SU-DHL-6 (cell line): ENCODE results near the gene SALL3.

ENCODE experiments used
- H2AFZ ChIP-seq: fragments of 200-600 bp; sonication (generic); 2 replicates; pipeline ENCODE4 v1.6.1; 2014; ENCODE audit warnings: low read depth, mild to moderate bottlenecking, moderate library complexity, mixed read lengths, antibody characterized with exemption, low read length; ENCODE audit not compliant: severe bottlenecking
- H3F3A ChIP-seq: fragments of 200-600 bp; shearing (Covaris generic); 2 replicates; pipeline ENCODE4 v1.6.0; 2016; ENCODE audit warnings: antibody characterized with exemption, mild to moderate bottlenecking; ENCODE audit not compliant: insufficient read depth
- H3K27ac ChIP-seq: fragments of 200-600 bp; sonication (generic); 2 replicates; pipeline ENCODE4 v1.5.1; 2016; ENCODE audit warnings: low read depth, mild to moderate bottlenecking, low read length, moderate library complexity, mixed read lengths
- H3K27me3 ChIP-seq: fragments of 200-600 bp; sonication (generic), shearing (Covaris generic); 2 replicates; pipeline ENCODE4 v1.6.0; 2014; ENCODE audit warnings: mild to moderate bottlenecking, low read length
- H3K36me3 ChIP-seq: fragments of 200-600 bp; sonication (generic); 2 replicates; pipeline ENCODE4 v1.6.1; 2014; ENCODE audit warnings: mild to moderate bottlenecking, low read length, mixed read lengths
- H3K4me2 ChIP-seq: fragments of 300-600, 200-600 bp; shearing (Covaris generic), sonication (generic); 2 replicates; pipeline ENCODE4 v1.6.0; 2014; ENCODE audit warnings: low read length, low read depth, mild to moderate bottlenecking; ENCODE audit not compliant: poor library complexity, severe bottlenecking
- H3K4me3 ChIP-seq: fragments of 200-600 bp; sonication (generic); 2 replicates; pipeline ENCODE4 v1.5.1; 2014; ENCODE audit warnings: antibody characterized with exemption, low read length, mild to moderate bottlenecking, mixed read lengths; ENCODE audit not compliant: insufficient read depth, poor library complexity, severe bottlenecking
- H3K79me2 ChIP-seq: fragments of 200-600 bp; sonication (generic); 2 replicates; pipeline ENCODE4 v1.6.1; 2014; ENCODE audit warnings: mild to moderate bottlenecking, low read length, moderate library complexity; ENCODE audit not compliant: insufficient read depth
- H3K9ac ChIP-seq: fragments of 200-600 bp; sonication (generic); 2 replicates; pipeline ENCODE4 v1.7.0; 2014; ENCODE audit warnings: mild to moderate bottlenecking, low read length
- H3K9me2 ChIP-seq: fragments of 200-600 bp; sonication (generic); replicated peaks from 2 replicates; pipeline ENCODE4 v1.6.1; 2014; ENCODE audit warnings: low read length; ENCODE audit not compliant: insufficient read depth
- H3K9me3 ChIP-seq: fragments of 200-600 bp; sonication (generic); 2 replicates; pipeline ENCODE4 v1.6.1; 2014; ENCODE audit warnings: low read length, mixed read lengths; ENCODE audit not compliant: insufficient read depth
- H4K20me1 ChIP-seq: fragments of 200-600 bp; sonication (generic); 2 replicates; pipeline ENCODE4 v1.6.1; 2014; ENCODE audit warnings: low read depth, mild to moderate bottlenecking, antibody characterized with exemption, low read length, moderate library complexity, mixed read lengths
- CTCF ChIP-seq: fragments of 200-600 bp; sonication (generic); IDR thresholded peaks from one replicate; pipeline ENCODE4 v1.5.1; 2017; ENCODE audit warnings: antibody characterized with exemption, mild to moderate bottlenecking, low read length, moderate library complexity; ENCODE audit not compliant: insufficient read depth, poor library complexity, severe bottlenecking
- EZH2phosphoT487 ChIP-seq: fragments of 200-600 bp; sonication (generic), shearing (Covaris generic); conservative IDR thresholded peaks from 2 replicates; pipeline ENCODE4 v1.6.1; 2018; ENCODE audit warnings: mild to moderate bottlenecking, antibody characterized with exemption, low read length, moderate library complexity, mixed read lengths

SALL3 gene

DNA sequence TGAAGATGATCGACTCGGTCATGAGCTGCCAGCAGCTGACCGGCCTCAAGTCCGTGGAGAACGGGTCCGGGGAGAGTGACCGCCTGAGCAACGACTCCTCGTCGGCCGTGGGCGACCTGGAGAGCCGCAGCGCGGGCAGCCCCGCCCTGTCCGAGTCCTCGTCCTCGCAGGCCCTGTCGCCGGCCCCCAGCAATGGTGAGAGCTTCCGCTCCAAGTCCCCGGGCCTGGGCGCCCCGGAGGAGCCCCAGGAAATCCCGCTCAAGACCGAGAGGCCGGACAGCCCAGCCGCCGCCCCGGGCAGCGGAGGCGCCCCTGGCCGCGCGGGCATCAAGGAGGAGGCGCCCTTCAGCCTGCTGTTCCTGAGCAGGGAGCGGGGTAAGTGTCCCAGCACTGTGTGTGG, 14.9 kb downstream of the SALL3 start:
- H3K9me3 ChIP-seq, result no peaks in the 10 kb centered on the region
- no peak overlapping the region for H3K9ac ChIP-seq
- no peaks in the 10 kb centered on the region for H3K36me3 ChIP-seq
- no peak overlapping the region for H3K4me2 ChIP-seq
- no peak for TF ChIP-seq EZH2phosphoT487
- TF ChIP-seq CTCF, result no peak
- H3K9me2 ChIP-seq, result no peaks in the 10 kb centered on the region
- H3F3A ChIP-seq, result no peaks in the 10 kb centered on the region
- H3K4me3 ChIP-seq, result no peak overlapping the region
- H4K20me1 ChIP-seq, result no peaks in the 10 kb centered on the region
- H3K27me3 ChIP-seq, result no peaks in the 10 kb centered on the region
- H3K79me2 ChIP-seq, result no peaks in the 10 kb centered on the region
- H2AFZ ChIP-seq, result no peak overlapping the region
- no peak overlapping the region for H3K27ac ChIP-seq

GRCh38 chr18:78994977-78995582, 15.5 kb downstream of the SALL3 start:
- Histone ChIP-seq H3K36me3 (no peaks in the 10 kb centered on the region), H4K20me1 (no peaks in the 10 kb centered on the region), H3K9me2 (no peaks in the 10 kb centered on the region), H3K4me2 (no peak overlapping the region), H3K4me3 (no peak overlapping the region), H3K27ac (no peak overlapping the region), H3K27me3 (no peaks in the 10 kb centered on the region), H3K9me3 (no peaks in the 10 kb centered on the region), H3F3A (no peaks in the 10 kb centered on the region), H3K9ac (no peak overlapping the region), H2AFZ (no peak overlapping the region), H3K79me2 (no peaks in the 10 kb centered on the region)
- no peak for TF ChIP-seq CTCF
- no peak for TF ChIP-seq EZH2phosphoT487

DNA sequence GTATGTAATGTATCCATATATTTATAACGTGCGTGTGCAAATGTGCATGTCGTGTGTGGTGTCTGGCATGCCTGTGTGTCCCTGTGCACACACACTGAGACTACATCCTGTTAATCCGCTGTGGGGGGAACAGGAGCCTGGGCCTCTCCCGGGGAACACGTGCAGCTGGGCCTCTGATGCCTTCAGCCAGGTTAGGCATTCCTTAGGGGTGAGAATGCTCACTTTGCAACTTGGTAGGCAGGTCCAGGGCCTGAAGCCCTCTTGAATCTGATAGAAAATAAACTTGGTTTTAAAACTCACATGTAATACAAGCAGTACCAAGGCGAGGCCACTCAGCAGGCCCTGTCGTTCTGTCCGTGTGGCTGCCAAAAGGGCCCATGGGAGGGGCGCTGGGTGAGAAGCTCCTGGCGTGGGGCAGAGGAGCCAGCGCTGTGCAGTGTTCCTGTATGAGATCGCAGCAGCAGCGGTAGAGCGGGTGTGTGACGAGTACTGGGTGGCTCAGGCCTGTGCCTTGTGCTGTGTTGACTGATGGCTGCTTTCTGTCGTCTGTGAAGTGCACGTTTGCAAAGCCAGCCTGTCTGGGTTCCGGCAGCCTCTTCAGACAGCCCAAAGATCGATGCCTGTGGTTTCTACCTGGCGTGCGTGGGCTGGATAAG, 16.2 kb downstream of the SALL3 start:
- Histone ChIP-seq H3K9ac (no peak overlapping the region), H3K36me3 (no peaks in the 10 kb centered on the region), H3K9me2 (no peaks in the 10 kb centered on the region), H3K9me3 (no peaks in the 10 kb centered on the region), H3K27ac (no peak overlapping the region), H4K20me1 (no peaks in the 10 kb centered on the region), H3K79me2 (no peaks in the 10 kb centered on the region), H3K27me3 (no peaks in the 10 kb centered on the region), H3K4me2 (no peak overlapping the region), H3F3A (no peaks in the 10 kb centered on the region), H2AFZ (no peak overlapping the region), H3K4me3 (no peak overlapping the region)
- TF ChIP-seq EZH2phosphoT487 (no peak), CTCF (no peak)
